ENCODE data around the gene TMEM150A.
A peak's percentile ranks its signal among the peaks of the same experiment; 100 is the strongest.

DNA sequence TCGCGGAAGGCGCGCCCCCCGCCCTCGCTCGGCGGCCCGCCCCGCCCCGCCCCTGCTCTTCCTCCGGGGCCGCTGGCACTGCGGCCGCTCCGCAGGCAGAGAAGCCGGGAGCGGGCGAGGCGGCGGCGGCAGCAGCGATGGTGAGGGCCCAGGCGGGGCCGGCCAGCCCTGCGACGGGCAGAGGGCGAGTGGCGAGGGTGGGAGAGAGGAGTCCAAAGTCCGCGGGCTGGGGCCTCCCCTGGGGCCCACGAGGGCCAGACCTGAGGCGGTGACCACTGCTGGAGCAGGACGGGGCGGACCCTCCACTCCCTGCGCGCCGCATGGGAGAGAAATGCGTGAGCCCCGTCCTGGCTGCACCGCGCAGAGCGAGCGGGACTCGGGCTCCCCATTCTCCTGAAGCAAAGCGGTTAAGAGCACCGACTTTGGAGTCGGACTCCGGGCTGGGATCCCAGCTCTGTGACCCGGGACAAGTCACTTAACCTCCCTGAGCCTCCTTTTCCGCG, 18.1 kb downstream of the TMEM150A start, which contains the start of gene VAMP5:
- TF ChIP-seq POLR2A (IDR thresholded peaks at IDR 0.05): peak; percentile 39
- TF ChIP-seq, protein P1, sequence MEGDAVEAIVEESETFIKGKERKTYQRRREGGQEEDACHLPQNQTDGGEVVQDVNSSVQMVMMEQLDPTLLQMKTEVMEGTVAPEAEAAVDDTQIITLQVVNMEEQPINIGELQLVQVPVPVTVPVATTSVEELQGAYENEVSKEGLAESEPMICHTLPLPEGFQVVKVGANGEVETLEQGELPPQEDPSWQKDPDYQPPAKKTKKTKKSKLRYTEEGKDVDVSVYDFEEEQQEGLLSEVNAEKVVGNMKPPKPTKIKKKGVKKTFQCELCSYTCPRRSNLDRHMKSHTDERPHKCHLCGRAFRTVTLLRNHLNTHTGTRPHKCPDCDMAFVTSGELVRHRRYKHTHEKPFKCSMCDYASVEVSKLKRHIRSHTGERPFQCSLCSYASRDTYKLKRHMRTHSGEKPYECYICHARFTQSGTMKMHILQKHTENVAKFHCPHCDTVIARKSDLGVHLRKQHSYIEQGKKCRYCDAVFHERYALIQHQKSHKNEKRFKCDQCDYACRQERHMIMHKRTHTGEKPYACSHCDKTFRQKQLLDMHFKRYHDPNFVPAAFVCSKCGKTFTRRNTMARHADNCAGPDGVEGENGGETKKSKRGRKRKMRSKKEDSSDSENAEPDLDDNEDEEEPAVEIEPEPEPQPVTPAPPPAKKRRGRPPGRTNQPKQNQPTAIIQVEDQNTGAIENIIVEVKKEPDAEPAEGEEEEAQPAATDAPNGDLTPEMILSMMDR (IDR thresholded peaks at IDR 0.05): no peak
